ENCODE results near the gene KDM4C.

DNA sequence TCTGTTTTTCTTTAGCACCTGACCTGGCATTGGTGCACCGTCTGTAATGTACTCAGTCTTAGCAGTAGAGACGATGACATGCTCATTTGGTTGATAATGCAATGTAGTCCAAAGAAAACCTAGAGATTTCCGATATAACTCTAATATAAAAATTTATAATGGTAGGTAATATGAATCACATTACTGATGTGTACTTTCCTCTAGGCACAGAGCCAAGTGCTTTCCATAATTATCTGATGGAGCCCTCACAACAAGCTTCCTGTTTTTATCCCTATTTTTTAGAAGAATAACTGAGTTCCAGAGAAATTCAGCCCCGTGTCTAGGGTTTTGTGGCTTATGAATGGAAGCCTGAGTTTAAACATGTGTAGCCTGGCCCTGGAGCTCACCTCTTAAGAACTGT, 53.7 kb downstream of the KDM4C start:
- TF ChIP-seq, protein P1, sequence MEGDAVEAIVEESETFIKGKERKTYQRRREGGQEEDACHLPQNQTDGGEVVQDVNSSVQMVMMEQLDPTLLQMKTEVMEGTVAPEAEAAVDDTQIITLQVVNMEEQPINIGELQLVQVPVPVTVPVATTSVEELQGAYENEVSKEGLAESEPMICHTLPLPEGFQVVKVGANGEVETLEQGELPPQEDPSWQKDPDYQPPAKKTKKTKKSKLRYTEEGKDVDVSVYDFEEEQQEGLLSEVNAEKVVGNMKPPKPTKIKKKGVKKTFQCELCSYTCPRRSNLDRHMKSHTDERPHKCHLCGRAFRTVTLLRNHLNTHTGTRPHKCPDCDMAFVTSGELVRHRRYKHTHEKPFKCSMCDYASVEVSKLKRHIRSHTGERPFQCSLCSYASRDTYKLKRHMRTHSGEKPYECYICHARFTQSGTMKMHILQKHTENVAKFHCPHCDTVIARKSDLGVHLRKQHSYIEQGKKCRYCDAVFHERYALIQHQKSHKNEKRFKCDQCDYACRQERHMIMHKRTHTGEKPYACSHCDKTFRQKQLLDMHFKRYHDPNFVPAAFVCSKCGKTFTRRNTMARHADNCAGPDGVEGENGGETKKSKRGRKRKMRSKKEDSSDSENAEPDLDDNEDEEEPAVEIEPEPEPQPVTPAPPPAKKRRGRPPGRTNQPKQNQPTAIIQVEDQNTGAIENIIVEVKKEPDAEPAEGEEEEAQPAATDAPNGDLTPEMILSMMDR (IDR thresholded peaks at IDR 0.05) = no peak
- TF ChIP-seq EP300 (IDR thresholded peaks at IDR 0.05; ENCODE audit: low read depth) = no peak
